HG03439 (cell line): Measurements from ENCODE around the gene RFTN1.
"Not testable (repeated sequence)": the region's sequence is repeated elsewhere in the genome, so short reads cannot be mapped to it uniquely, and the experiment has no call there.

Source experiments
- ATAC-seq: cut with Tn5 transposase; IDR thresholded peaks from one replicate; pipeline ENCODE4 v1.9.1; 2021; ENCODE audit warnings: mild to moderate bottlenecking, moderate library complexity; ENCODE audit not compliant: unreplicated experiment

Gene RFTN1

DNA sequence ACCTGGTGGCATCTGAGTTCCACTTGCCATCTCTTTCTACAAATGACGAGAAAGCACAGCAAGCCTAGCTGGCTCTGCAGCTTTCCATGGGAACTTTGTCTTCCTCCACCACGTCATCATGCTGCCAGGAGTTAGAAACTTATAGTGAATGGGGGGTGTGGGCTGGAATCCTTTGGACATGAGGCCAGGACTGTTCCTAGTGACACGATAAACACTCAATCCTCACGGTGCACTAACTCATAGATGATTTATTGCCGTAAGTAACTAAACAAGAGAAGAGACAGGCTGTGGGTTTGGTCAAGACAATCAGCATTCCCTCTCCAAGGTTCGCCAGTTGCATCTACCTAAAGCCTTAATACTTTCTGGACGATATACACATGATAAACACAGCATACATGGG, 197.9 kb downstream of the RFTN1 start:
- ATAC-seq, result no peak

DNA sequence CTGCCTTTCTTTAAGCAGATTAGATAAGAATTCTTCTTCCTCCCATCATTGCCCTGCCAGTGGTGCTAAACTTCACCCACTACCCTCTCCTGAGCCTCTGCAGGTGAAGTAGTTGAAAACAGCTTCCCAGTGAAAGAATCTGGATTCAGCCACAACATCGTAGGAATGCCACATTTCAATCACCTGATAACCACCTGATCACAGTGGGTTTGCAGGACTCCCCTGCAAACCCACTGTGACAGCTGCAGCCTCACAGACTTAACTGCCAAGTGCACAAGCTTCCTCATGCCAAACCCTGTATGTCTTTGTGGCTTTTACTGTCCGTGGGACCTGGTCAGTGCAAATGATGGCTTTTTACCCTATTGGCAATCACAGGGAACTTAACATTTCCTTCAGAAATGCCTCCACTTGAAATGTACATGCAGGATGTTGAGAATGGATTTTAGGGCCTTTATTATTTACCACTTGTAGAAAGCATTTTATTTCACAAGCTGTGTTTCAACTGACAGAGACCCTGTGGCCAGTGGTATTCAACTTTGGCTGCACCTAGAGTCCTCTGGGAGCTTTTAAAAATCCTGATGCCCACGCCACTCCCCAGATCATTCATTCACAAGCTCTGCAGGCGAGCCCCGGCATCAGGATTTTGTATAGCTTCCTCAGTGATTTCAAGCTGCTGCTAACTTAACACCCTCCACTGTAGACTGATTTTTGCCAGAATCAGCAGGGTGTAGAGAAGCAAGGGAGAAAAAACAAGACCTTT, 199.4 kb downstream of the RFTN1 start:
- no peak for ATAC-seq

DNA sequence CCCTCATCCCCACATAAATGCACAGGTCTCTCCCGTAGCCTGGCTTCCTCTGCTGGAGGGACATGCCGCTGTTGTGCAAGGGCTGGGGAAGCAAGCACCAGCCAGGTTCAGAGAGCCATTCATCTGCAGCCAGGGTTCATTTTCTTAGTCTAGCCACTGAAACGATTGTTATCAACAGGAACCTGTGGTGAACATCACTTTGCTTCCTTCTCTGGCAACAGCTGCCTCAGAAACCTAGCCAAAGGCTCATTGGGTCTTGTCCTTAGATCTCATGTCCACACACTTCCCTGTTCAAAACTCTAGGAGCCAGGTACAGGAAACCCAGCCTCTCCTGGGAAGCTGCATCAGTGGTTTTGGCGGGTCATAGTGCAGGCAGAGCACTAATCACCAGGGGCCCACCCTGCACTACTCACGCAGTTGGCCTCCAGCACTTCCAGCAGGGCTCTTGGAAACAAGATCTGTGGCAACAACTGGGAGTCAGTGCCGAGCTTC, 201.5 kb downstream of the RFTN1 start:
- ATAC-seq, result no peak

DNA sequence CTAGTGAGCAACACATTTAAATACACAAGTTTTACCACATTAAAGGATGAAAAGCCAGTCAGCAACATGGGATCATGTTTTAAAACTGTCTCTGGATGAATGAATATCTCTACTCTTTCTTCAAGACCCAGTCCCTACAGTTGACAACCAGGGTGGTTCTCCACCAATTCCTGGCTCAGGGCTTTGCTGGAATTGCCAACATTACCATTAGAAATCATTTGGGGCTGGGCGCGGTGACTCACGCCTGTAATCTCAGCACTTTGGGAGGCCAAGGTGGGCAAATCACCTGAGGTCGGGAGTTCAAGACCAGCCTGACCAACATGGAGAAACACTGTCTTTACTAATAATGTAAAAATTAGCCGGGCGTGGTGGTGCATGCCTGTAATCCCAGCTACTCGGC, 203.0 kb downstream of the RFTN1 start:
- not testable (repeated sequence) for ATAC-seq

GRCh38 chr3:16309558-16309957, 203.9 kb downstream of the RFTN1 start:
- ATAC-seq, result peak; percentile 85

DNA sequence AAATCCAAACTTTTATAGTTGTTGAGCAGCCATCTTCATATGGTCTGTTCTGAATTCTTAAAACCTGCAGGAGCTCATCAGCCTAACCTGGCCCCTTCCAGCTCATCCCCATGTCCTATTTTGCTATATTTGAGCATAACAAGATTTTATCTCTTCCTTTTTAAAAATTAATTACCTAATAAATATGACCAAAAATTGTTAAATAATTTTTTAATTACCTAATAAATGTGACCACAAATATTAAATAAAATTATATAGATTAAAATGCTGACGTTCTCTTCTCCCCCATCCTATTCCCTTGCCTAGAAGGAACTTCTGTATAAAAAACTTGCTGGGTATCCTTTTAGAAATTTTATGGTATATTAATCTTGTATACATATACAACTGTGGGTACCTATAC, 204.8 kb downstream of the RFTN1 start:
- ATAC-seq, result no peak

DNA sequence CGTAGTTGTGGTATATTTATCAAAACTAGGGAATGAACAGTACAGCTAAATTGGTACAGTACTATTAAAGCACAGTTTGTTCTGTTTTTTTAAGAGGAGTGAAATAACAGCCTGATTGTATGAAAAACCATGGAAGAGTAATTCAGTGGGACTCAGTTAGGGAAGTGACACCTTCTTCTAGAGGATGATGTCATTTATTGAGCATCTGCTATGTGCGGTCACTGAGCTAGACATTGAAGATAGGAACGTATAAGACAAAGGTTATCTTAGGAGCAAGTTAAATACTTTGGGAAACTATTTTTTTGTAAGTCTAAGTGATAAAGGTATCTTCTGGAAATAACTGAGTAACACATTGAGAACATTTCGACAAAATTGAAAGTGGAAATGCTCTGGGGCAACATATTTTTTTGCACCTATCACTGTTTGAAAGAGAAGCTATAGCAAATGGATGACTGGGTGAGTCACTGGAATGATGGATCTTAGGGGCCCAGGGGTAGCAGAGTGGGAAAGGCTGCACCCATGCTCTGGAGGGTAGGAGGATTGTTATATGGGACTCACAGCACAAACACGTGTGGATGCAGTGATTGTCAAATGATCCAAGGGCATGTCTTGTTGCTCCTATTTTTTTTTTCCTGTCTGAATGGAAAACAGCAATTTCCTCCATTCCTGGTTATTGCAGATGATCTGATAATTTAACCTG, 205.5 kb downstream of the RFTN1 start:
- ATAC-seq, result no peak

- ATAC-seq, result no peak
Measured at GRCh38 chr3:16305111-16305541, 208.4 kb downstream of the RFTN1 start.

GRCh38 chr3:16304061-16305010, 209.2 kb downstream of the RFTN1 start:
- ATAC-seq, result no peak

- no peak for ATAC-seq
Measured at GRCh38 chr3:16303037-16303575, 210.4 kb downstream of the RFTN1 start.

DNA sequence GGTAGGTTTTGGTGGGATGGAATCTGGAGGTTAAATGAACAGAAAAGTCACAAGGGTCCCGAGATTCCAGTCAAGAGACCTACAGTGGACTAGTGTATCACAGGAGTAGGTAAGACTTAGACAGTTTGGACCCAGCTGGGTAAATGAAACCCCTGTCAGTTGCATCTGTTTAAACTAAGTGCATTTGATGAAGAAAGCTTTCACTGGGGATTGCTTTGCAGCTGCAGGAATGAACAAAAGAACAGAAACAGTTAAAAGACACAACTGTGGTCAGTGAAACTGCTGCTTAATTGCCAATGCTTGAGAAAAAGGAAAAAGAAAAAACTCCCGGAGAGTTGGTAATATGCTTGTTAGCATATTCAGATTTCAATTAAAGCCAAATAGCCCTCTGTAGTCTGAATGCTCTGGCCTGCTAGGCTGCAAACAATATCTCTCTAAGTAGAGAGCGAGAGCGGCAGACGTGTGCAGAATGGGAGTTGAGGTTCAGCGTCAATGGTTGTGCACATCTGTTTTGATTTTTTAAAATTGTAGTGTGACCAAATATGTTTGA, 211.3 kb downstream of the RFTN1 start:
- ATAC-seq, result no peak

- no peak for ATAC-seq
Measured at GRCh38 chr3:16301507-16301906, 212.0 kb downstream of the RFTN1 start.

DNA sequence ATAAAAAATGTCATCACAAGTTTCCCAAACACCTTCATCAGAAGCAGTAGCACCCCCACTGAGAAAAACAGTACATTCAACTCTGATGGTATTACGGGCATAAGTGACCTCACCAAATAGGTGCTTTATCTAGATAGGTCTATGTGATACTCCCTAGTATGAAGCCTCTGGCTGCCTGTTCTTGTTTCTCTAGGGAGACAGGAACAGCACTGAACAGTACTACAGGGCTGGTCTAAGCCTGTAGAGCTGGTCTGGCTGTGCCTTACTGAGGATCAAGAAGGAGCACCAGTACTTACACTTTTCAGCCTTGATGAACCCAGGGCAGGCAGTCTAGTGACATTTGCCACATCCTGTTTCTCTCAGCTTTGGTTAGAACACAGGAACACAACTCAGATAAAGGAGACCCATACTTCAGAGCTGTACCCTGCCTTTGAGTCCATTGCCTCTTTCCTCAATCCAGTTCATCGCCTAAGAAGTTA, 212.6 kb downstream of the RFTN1 start:
- ATAC-seq, result no peak

DNA sequence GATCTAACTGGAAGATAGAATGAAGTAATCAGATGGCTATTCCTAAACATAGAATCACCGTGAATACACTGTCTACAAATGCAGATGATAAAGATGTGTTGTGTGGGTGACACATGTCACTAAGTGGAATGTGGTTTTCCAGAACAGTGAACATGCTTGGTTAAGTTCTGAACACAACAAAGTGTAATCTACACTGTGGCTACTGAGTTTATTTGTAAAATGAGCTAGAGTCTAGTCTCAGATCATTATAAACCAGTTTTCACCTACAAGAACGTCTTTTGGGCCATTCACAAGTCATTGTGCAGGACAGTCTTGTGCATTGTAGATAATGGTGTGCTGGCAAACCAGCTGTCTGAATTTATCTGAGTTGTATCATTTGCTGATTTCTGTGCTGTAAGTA, 213.2 kb downstream of the RFTN1 start:
- ATAC-seq, result no peak

- ATAC-seq, result no peak
Measured at GRCh38 chr3:16299746-16300145, 213.8 kb downstream of the RFTN1 start.

- no peak for ATAC-seq
Measured at GRCh38 chr3:16298891-16299290, 214.6 kb downstream of the RFTN1 start.

DNA sequence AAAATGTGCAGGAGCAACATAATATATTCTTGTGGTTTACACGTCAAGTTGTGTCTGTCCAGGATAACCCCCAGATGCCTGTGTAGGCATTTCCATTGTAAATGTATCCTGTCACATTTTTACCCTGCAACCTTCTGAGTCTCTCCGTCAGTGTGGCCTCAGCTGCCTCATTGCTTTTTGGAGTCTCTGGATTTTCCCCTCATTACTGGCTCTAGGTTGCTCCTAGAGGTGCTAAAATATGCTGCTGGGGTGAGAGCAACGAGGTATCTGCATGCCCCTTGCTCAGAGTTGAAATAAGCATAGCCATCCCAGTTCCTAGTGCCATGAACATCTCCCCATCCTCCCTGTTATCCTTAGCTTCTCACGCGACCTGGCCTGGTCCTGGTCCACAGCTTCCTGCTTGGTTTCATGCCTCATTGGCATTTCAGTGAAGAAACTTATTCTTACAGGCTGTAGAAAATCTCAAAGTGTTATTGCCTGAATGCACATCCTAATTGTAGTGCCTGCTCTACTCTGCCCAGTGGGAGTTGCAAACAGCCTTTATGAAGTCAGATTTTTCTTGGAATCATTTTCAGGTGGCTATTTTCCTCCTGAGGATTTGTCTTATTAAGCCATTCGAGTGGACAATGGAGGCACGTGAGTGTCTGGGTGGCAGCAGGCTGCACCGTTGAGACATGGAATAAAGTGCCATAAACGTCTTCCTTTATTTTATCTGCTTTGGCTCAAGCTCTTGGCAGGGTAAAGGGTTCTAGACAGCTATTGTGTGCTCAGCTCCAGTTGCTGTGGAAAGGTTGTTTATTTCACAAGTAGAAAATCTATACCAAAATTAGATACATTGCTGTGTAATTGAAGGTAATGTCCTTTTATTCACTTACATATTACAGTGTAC, 215.3 kb downstream of the RFTN1 start:
- ATAC-seq, result no peak

DNA sequence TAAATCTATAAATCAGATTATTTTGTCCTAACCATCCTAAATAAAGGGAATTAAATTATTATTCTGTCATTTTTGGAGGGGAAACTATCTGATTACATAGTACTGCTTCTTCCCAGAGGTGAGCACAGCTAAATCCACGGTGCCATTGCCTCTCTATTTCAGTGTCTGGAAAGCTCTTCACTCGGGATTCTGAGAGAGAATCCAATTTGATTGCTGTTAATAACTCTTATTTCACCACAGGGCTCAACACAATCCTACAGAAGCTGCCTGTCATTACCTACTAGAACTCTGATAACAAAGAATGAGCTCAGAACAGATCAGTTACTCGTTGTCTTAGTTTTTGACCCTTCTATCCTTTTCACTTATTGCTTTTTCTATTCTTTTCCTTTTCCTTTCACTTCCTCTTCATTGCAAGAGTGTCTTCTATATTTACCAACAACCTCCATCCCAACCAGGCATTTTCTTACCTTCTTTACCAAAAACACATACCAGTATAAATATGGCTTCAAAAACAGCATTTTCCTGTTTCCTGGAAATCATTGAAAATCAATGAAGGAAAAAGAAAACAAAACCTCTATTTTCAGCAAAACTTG, 218.1 kb downstream of the RFTN1 start:
- no peak for ATAC-seq

DNA sequence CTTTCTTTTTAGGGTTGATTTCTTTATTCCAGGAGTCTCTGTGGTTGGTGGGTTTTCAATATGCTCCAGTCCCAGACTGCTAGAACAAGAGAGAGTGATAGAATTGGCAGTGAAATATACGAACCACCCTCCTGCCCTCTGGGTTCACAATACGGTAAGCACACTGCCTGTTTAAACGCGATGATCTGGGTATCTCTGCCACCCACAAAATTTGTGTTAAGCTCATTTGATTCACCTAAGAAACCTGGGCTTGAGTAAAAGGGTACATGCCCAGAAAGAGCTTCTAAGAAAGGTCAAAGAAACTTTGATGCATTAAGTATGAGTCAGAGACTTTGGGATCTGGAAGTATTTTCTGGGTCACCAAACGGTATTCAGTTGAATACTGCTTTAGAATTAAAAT, 218.7 kb downstream of the RFTN1 start:
- no peak for ATAC-seq
